Renal cortex interstitium (tissue), 11 donors: Measurements from ENCODE around the gene IL37. TPM values are rescaled to one million over a fixed set of nuclear protein-coding genes. Genes with fewer than 3 reads are reported as not detected.

Source experiments
- DNase-seq, 11 donors: peaks; one replicate each; pipeline ENCODE4 v3.0.0-alpha.2; 2013; ENCODE audit warnings: low read depth in 9 of 11, low spot score in 4 of 11; ENCODE audit errors: extremely low read depth in 1 of 11
- polyA plus RNA-seq, 3 donors: library from polyadenylated mRNA; unstranded; fragments of 120-200 nt; gene quantifications; one replicate each; pipeline ENCODE4 v1.2.1, GENCODE V29; 2013; ENCODE audit not compliant: insufficient read length in 3 of 3

IL37 gene
- polyA plus RNA-seq, 3 donors: 0.22 to 0.40 (median 0.24) TPM

GRCh38 chr2:112944971-112945370, 34.0 kb downstream of the IL37 start:
- DNase-seq: no peak

DNA sequence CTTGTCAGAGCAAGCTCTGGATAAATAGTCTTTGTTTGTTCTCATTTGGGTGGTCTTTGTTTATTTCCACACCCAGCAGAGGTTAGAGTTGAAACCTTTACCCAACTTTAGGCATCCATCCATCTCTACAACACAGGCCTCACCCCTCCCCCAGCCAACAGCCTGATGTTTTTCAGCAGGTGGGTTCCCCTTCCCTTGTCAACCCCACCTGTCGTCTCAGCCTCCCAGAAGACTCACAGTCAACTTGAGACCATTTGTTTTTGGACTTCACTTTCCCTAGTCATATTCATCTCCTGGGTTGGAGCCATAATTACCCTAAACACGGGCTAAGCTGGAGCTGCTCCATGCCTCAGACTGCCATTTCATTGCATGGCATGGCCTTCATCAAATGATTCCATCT, 35.1 kb downstream of the IL37 start:
- no peak for DNase-seq

- no peak for DNase-seq
Measured at GRCh38 chr2:112947374-112947773, 36.4 kb downstream of the IL37 start.

DNA sequence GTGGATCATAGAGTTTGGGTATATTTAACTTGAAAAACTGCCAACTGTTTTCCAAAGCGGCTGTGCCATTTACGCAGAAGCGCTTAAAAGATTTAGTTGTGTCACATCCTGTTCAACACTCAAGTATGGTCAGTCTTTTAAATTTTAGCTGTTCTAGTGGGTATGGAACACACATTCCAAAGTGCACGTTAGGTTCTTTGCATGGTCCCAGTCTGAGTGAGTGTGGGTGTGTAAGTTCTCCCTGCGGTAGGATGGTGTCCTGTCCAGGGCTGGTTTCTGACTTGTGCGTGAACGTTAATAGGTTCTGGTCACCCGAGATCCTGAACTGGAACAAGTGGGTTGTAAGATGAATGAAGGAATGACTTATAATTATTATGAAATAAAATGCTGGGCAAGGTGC, 38.5 kb downstream of the IL37 start:
- no peak for DNase-seq

GRCh38 chr2:112954364-112954763, 43.4 kb downstream of the IL37 start:
- no peak for DNase-seq

GRCh38 chr2:112957511-112957910, 46.5 kb downstream of the IL37 start:
- no peak for DNase-seq

DNA sequence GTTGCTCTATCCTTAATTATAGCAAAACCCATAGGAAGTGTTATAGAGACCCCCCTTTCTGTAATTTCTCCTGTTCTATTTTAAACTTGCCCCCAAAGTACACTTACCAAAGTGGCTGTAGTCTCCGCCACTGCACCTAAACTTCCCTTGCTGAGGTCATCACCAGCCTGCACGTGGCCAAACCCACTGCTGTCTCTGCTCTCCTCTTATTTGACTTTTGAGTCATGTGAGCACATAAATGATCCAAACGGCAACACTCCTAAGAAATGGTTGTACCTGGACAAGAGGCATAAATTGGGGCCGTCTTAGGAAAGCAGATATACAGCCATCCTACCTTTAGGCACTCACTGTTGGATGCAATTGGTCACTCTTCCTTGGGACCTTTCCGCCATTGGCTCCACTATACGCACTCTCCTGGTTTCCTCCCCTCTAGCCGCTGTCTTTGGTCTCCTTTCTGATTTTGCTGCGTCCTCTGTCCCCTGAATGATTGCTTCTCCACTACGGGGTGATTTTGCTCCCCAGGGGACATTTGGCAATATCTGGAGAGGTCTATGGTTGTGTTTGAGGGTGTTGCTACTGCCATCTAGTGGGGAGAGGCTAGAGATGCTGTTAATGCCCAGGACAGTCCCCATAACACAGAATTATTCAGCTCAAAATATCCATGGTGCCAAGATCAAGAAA, 47.6 kb downstream of the IL37 start:
- DNase-seq: peak; percentile 12 to 54 (median 24)

GRCh38 chr2:112959109-112959812, 48.3 kb downstream of the IL37 start:
- no peak for DNase-seq

- no peak for DNase-seq
Measured at GRCh38 chr2:112960230-112960825, 49.4 kb downstream of the IL37 start.

GRCh38 chr2:112962308-112963175, 51.6 kb downstream of the IL37 start:
- no peak for DNase-seq

DNA sequence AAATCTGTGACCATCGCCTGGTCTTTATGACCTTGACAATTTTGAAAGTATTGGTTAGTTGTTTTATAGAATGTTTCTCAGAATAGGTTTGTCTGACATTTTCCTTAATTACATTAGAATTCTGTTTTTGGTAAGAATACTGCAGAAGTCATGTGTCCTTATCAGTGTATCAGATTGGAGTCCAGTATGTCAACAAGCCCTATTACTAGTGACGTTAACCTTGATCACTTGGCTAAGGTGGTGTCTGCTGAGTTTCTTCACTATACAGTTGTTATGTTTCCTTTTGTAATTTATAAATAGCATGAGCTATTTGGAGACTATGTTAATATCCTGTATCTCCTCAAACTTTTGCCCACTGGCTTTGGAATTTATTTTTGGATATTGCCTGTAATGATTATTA, 56.1 kb downstream of the IL37 start:
- no peak for DNase-seq

Other genes starting within 250 kb of the IL37 start
- gene NT5DC4, start 190.1 kb upstream of the IL37 start, polyA plus RNA-seq: 1 to 10 TPM in 1 of 3 donors, under 1 TPM in 2; 0.18 to 1.4 (median 0.37) TPM
- gene CKAP2L, start 146.6 kb upstream of the IL37 start, polyA plus RNA-seq: 10 to 100 TPM; 12.7 to 19.7 (median 15.3) TPM
- under 1 TPM in 2 of 3 donors, not detected in 1; 0.06 to 0.09 TPM for gene IL1A, start 126.7 kb upstream of the IL37 start, polyA plus RNA-seq
- 1 to 10 TPM in 1 of 3 donors, under 1 TPM in 2; 0.53 to 2.9 (median 0.64) TPM for gene IL1B, start 74.4 kb upstream of the IL37 start, polyA plus RNA-seq
- gene IL36G, start 66.8 kb downstream of the IL37 start, polyA plus RNA-seq: under 1 TPM in 1 of 3 donors, not detected in 2; 0.27 TPM
- not detected for gene IL36A, start 94.3 kb downstream of the IL37 start, polyA plus RNA-seq
- gene IL36B, start 141.7 kb downstream of the IL37 start, polyA plus RNA-seq: not detected
- not detected for gene IL36RN, start 148.0 kb downstream of the IL37 start, polyA plus RNA-seq
- gene IL1F10, start 156.8 kb downstream of the IL37 start, polyA plus RNA-seq: not detected
- 1 to 10 TPM; 1.2 to 2.0 (median 1.7) TPM for gene IL1RN, start 216.4 kb downstream of the IL37 start, polyA plus RNA-seq